Fibroblast of pulmonary artery (primary cell): ENCODE data around the gene PSG6.
A peak's percentile ranks its signal among the peaks of the same experiment; 100 is the strongest.
"Not testable (repeated sequence)": the region's sequence is repeated elsewhere in the genome, so short reads cannot be mapped to it uniquely, and the experiment has no call there.

Experiments
- DNase-seq: peaks from one replicate; pipeline ENCODE4 v3.0.0-alpha.2; 2010; ENCODE audit warnings: low read depth
- H3K4me3 ChIP-seq: replicated peaks from 2 replicates; pipeline ENCODE4 v1.5.1; 2011; ENCODE audit warnings: low read depth, mild to moderate bottlenecking, control low read depth, low read length, moderate library complexity
- TF ChIP-seq, protein P1 (sequence below): IDR thresholded peaks from 2 replicates; pipeline ENCODE4 v1.5.1; 2011; ENCODE audit warnings: mild to moderate bottlenecking, control low read depth, low read length, inconsistent platforms; ENCODE audit errors: missing control alignments

Gene PSG6

DNA sequence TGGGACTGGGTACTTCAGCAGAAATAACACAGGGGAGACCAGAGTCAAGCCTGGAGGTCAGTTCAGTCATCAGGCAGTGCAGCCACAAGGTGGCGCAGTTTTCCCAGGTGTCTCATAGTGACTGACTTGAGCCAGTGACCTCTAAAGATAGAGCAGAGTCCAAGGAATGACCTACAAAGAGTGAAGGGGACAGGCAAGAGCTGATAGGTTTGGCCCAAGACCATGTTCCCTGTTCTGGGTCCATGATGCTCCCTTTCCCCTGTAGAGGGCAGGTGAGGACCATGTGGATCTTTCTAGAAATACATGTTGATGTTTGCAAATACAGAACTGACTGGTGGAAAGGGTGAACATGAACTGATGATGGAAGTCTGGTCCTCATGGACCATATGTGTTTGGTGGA lies 12.5 kb upstream of the PSG6 start:
- peak; percentile 22 for DNase-seq
- TF ChIP-seq, protein P1, sequence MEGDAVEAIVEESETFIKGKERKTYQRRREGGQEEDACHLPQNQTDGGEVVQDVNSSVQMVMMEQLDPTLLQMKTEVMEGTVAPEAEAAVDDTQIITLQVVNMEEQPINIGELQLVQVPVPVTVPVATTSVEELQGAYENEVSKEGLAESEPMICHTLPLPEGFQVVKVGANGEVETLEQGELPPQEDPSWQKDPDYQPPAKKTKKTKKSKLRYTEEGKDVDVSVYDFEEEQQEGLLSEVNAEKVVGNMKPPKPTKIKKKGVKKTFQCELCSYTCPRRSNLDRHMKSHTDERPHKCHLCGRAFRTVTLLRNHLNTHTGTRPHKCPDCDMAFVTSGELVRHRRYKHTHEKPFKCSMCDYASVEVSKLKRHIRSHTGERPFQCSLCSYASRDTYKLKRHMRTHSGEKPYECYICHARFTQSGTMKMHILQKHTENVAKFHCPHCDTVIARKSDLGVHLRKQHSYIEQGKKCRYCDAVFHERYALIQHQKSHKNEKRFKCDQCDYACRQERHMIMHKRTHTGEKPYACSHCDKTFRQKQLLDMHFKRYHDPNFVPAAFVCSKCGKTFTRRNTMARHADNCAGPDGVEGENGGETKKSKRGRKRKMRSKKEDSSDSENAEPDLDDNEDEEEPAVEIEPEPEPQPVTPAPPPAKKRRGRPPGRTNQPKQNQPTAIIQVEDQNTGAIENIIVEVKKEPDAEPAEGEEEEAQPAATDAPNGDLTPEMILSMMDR = peak; percentile 29
- not testable (repeated sequence) for H3K4me3 ChIP-seq

DNA sequence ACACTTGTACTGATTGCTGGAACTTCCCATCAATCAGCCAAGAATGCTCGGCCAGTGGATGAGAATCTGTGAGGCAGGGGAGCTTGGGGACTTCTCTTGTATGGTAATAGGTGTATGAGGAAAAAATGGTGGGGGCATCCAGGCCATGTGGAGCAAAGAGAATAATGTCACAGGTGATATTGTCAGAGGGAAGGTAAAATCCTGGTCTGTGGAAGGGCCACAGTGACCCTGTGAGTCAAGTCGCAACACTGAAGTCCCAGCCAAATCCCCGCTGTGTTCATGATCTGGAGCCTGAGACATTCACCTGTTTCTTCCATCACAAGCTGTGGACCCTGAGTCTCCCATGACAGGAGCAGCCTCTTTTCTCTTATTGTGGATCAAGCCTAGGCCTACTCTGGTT lies 11.2 kb upstream of the PSG6 start:
- no peak for DNase-seq
- H3K4me3 ChIP-seq = no peak overlapping the region
- TF ChIP-seq, protein P1 = no peak

DNA sequence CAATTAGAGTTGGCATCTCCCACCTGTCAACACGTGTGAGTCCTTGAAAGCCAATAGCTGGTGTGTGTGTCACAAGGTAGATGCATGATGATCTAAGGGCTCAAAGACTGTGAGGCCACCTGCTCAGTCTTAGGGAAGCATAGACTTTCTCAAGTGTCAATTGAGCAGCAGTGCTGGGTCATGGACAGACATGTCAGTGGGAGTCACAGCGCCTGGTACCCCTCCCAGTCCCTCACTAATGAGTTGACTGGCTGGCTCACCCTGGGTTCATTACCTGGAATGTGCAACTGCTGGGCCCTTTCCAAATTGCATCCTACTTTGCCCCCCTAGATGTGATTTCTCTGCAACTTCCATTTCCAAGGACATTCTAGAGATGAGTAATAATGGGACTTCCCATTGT lies 9.1 kb upstream of the PSG6 start:
- DNase-seq = no peak
- no peak overlapping the region for H3K4me3 ChIP-seq
- TF ChIP-seq, protein P1 = no peak

DNA sequence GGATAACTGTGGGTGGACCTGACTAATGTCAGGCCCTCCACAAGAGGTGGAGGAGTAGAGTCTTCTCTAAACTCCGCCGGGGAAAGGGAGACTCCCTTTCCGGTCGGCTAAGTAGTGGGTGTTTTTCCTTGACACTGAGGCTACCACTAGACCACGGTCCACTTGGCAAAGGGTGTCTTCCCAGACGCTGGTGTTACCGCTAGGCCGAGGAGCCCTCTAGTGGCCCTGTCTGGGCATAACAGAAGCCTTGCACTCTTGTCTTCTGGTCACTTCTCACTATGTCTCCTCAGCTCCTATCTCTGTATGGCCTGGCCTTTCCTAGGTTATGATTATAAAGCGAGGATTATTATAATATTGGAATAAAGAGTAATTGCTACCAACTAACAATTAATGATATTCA lies 5.4 kb upstream of the PSG6 start:
- peak; percentile 71 for DNase-seq
- not testable (repeated sequence) for H3K4me3 ChIP-seq
- TF ChIP-seq, protein P1 = peak; percentile 73

DNA sequence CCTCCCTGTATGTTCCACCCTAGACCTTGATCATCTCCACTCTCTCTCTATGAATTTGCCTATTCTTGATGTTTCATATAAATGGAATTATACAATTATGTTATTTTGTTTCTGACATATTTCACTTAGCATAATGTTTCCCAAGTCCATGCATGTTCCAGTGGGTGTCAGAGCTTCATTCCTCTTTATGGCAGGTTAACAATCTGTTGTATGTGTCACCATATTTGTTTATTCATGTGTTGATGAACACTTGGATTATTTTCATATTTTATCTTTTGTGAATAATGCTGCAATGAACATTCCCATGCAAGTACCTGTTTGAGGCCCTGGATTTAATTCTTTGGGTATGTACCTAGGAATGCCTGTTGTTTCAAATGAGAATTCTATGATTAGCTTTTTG lies 3.3 kb upstream of the PSG6 start:
- not testable (repeated sequence) for DNase-seq, H3K4me3 ChIP-seq

DNA sequence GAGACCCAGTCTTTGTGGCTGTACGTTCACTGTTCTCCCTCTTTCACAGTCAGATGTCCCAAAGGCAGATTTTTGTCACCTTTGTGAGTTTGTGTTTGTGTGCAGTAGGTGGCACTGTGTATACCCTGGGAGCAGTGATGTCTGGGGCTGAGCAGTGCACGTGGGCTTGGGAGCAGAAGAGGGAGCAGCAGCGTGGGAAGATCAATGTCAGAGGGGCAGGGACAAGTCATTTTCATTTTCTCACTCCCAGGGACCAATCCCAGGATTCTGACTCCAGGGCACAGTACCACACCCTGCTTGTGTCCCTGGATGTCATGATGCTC lies 2.0 kb upstream of the PSG6 start:
- H3K4me3 ChIP-seq = no peak overlapping the region
- TF ChIP-seq, protein P1 = no peak

DNA sequence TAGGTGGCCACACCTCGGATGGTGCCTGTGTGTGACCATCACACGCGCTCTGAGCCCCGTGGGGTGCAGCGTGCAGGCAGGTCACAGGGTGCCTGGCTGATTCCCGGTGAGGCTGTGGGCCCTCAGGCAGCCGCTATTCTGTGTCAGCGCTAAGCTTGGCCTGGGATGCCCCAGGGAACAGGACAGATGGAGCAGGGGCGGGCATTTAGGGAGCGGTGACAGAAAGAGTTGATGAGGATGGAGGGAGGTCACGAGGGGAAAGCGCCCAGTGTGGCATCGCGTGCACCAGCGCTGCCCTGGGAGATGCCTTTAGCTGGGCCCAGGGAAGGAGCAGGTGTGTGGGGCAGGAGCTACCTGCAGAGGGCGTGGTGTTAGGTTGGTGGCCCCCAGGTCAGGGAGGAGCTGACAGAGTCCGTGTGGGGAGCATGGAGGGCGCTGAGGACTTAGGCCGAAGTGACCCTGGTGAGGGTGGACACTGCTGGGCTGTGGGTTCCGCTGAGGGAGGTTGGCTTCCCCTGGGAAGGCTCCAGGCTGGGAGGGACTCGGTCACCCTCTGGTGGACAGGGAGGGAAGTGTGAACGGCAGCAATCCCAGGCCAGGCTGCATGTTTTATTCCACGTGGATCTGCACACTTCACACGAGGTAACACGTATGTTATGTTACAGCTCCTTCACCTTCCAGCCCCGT lies 1.5 kb upstream of the PSG6 start:
- not testable (repeated sequence) for DNase-seq, H3K4me3 ChIP-seq
- TF ChIP-seq, protein P1 = peak; percentile 43

More for the DNA sequence above, 2.0 kb upstream of the PSG6 start:
- DNase-seq = no peak

DNA sequence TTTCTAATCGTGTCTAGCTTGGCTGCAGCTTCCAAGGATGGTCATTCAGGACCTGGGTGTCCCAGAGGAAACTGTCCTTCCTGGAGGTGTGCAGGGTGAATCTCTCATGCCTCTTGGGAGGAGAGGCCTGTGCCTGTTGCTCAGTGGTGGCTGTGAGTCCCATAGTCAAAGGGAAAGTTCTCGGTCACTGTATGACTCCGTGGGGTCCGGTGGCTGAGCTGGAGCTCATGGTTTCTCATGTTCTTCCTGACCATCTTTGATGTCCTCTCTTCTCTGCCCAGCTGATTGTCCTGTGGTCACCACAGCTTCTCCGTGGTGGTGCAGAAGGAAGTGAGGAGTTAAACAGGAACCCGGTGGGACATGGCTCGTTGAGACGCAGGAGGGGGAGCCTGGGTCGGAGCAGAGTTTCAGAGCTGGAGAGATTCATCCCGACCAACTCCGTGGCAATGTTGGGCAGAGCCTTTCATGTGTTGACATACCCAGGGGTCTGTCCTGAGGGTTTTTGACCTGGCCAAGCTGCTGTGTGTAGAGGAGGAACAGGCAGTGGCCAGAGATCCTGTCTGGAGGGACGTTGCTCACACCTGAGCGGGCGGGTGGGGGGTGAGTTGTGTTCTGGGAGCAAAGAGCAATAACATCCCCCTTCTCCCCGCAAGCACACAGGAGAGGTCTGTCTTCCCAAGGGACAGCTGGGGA lies 829 bp upstream of the PSG6 start:
- H3K4me3 ChIP-seq, DNase-seq: not testable (repeated sequence)

DNA sequence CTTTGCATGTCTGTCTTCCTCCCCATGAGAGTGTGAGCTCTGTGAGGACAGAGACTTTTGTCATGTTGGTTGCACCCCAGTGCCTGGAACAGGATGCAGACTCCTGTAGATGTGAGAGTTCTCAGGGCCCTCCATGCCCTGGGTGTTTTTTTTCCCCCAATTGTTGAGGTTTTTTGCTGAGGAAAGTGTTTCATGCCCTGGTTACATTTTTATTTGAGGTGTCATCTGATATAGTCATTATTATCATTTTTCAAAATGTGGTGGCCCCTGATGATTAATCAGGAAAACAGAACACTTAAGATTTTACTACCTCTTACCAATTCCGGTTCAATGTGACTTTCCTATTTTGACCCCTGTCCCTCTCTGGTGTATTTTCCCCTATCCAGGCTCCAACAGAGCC lies 763 bp downstream of the PSG6 start:
- not testable (repeated sequence) for DNase-seq, H3K4me3 ChIP-seq

DNA sequence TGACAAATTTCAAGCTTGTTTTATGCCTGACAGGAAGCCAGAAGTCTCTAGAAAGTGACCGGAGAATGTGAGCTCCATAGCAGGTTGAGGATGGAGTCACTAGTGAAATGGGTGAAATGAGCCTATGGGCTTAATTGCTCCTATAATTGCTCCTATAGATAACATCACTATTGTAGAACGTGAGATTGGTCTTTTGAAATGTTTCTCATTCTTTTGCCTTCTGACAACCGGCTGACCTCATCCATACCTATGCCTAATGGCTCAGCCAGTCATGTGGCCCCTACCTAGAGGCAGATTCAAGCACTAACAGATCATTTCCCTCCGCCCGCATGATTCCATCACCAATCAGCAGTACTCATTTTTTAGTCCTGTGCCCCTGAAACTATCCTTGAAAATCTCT lies 4.2 kb downstream of the PSG6 start:
- DNase-seq = not testable (repeated sequence)

DNA sequence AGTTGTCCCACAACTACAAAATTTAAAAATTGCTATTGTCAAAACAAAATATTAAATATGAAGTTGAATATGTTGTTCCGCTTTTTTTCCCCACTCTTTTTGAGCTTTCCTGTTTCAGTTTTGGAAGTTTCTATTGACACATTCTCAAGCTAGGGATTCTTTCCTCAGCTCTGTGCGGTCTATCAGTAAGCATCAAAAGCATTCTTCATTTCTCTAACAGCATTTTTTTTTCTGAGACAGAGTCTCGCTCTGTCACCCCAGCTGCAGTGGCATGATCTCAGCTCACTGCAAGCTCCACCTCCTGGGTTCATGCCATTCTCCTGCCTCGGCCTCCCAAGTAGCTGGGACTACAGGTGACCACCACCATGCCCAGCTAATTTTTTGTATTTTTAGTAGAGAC lies 4.8 kb downstream of the PSG6 start:
- H3K4me3 ChIP-seq, DNase-seq: not testable (repeated sequence)

More for the DNA sequence above, 4.2 kb downstream of the PSG6 start:
- not testable (repeated sequence) for H3K4me3 ChIP-seq

DNA sequence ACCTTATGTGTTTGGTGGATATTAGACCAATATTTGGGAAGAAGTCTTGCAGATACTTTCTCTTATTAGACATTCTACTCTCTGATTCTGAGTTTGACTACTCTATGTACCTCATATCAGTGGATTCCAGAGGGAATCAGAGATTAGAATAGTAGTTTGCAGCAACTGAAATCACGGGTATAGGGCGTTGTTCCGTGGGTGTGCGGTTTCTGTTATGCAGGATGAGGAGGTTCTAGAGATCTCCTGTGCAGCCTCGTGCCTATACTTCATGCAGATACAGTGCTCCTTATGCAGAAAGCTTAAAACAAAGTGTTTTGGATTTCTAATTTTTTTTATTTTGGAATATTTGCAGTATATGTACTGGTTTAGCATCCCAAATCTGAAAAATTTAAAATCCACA lies 6.0 kb downstream of the PSG6 start:
- not testable (repeated sequence) for H3K4me3 ChIP-seq, DNase-seq
